Astrocyte of the hippocampus (primary cell): ENCODE results near the gene DAZ2.
"Not testable (repeated sequence)": the region's sequence is repeated elsewhere in the genome, so short reads cannot be mapped to it uniquely, and the experiment has no call there.

Experiments
- DNase-seq: peaks from one replicate; pipeline ENCODE4 v3.0.0; 2011; ENCODE audit warnings: low read depth, low spot score

DAZ2 gene, protein sequence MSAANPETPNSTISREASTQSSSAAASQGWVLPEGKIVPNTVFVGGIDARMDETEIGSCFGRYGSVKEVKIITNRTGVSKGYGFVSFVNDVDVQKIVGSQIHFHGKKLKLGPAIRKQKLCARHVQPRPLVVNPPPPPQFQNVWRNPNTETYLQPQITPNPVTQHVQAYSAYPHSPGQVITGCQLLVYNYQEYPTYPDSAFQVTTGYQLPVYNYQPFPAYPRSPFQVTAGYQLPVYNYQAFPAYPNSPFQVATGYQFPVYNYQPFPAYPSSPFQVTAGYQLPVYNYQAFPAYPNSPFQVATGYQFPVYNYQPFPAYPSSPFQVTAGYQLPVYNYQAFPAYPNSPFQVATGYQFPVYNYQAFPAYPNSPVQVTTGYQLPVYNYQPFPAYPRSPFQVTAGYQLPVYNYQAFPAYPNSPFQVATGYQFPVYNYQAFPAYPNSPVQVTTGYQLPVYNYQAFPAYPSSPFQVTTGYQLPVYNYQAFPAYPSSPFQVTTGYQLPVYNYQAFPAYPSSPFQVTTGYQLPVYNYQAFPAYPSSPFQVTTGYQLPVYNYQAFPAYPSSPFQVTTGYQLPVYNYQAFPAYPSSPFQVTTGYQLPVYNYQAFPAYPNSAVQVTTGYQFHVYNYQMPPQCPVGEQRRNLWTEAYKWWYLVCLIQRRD

DNA sequence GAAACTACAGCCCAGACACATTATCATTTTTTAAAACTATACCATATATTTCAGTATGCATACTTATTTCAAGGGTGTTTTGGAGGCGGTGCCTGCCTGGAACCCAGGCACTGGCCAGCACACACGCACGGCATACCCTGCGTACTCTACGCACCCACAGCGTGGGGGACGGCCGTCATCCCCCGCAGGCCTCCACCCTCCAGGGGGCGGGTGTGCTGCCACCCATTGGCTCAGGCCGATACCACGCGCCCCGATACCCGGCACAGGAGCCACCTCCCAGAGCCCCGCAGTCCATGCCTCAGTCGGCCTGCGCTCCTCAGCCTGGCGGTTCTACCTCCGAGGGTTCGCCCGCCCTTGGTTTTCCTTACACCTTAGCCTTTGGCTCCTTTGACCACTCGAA lies at the start of gene DAZ2:
Gene DAZ2, plus strand, starts transcription at position 301 of the 400 bp plus-strand sequence. CDS start 208 bp downstream, outside the sequence.
- DNase-seq, result not testable (repeated sequence)

DNA sequence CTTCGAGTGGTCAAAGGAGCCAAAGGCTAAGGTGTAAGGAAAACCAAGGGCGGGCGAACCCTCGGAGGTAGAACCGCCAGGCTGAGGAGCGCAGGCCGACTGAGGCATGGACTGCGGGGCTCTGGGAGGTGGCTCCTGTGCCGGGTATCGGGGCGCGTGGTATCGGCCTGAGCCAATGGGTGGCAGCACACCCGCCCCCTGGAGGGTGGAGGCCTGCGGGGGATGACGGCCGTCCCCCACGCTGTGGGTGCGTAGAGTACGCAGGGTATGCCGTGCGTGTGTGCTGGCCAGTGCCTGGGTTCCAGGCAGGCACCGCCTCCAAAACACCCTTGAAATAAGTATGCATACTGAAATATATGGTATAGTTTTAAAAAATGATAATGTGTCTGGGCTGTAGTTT lies 20.4 kb upstream of the DAZ2 start, which contains the start of gene DAZ1:
Gene DAZ1, minus strand, starts transcription at position 101 of the 400 bp plus-strand sequence. CDS start 208 bp downstream, outside the sequence.
- not testable (repeated sequence) for DNase-seq

DNA sequence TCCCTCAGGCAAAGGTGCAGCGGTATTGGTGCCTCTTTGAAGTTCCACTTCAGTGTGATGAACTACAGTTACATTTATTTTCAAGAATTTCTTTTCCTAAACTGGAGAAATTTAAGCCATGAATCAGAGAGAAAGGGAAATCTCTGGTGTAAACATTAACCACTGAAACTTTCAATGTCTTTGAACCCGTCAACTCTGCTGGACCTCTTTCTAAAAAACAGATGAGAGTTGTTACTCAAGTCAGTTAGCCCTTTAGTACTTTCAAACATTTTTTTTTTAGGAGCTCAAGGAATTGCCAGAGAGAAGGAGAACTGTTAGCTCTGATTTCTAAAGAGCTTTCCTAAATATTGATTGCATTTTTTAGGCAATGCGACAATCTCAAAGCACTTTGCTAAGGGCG lies 11.9 kb upstream of the DAZ2 start:
- not testable (repeated sequence) for DNase-seq

DNA sequence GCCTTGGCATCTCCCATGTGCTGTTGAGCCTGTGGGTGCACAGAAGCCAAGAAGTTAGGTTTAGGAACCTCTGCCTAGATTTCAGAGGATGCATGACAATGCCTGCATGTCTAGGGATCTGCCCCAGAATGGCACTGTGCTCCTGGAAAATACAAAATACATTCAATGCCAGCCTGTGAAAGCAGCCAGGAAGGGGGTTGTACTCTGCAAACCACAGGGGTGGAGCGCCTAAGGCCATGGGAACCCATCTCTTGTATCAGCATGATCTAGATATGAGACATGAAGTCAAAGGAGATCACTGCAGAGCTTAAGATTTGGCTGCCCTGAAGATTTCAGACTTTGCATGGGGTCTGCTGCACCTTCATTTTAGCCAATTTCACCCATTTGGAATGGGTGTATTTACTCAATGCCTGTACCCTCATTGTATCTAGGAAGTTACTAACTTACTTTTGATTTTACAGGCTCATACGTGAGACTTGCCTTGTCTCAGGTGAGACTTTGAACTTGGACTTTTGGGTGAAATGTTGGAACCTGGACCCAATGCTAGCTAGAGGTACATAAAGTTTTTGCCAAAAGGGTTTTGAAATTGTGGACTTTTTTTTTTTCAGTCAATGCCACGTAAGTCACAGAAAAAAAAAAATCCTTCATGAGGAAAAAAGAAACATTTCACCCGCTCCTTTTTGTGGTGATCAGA lies 9.4 kb upstream of the DAZ2 start:
- DNase-seq, result not testable (repeated sequence)

DNA sequence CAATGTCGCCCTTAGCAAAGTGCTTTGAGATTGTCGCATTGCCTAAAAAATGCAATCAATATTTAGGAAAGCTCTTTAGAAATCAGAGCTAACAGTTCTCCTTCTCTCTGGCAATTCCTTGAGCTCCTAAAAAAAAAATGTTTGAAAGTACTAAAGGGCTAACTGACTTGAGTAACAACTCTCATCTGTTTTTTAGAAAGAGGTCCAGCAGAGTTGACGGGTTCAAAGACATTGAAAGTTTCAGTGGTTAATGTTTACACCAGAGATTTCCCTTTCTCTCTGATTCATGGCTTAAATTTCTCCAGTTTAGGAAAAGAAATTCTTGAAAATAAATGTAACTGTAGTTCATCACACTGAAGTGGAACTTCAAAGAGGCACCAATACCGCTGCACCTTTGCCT lies 8.7 kb upstream of the DAZ2 start:
- DNase-seq, result not testable (repeated sequence)
